ENCODE measurements around the gene DPH5. TPM values are rescaled to one million over a fixed set of nuclear protein-coding genes. Genes with fewer than 3 reads are reported as not detected.

DPH5 gene
- polyA plus RNA-seq, 1 of the 3 experiments (the other 2 are of a cell fraction), result 36.6 TPM

DNA sequence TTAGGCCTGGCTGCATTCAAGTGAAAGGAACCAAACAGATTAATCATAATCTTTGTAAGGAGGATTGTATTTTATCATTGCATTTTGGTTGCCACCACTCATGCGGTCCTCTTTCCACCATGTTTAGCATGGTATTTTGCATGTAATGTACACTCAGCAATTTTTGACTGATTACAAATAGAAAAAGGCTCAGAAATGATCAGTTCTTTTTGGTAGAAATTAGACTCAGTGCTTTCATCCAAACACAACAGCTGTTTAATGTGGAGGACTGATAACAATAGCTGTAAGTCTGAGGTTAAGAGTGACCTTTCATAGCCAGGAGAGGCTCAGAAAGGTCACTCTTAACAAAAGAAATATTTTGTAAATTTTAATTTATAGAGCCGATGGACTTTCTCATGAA lies 25.3 kb upstream of the DPH5 start:
- Histone ChIP-seq H3K9me2 (no peaks in the 10 kb centered on the region), H3K79me2 (ENCODE audit: insufficient read depth) (no peaks in the 10 kb centered on the region), H3K9ac (no peak overlapping the region), H3F3A (replicated peaks; ENCODE audit: insufficient read depth) (no peaks in the 10 kb centered on the region), H4K20me1 (ENCODE audit: insufficient read depth) (no peaks in the 10 kb centered on the region), H3K9me3 (no peaks in the 10 kb centered on the region), H3K36me3 (replicated peaks in 1 of 2; ENCODE audit: control insufficient read depth in 1 of 2, insufficient read depth in 2 of 2, low read length in 1 of 2) (peaks cover 0 to 4% of the 10 kb centered on the region in 2 experiments), H3K27me3 (ENCODE audit: insufficient read depth) (no peaks in the 10 kb centered on the region), H2AFZ (ENCODE audit: low read depth) (no peak overlapping the region), H3K4me1 (ENCODE audit: control insufficient read depth in 1 of 2, insufficient read depth in 2 of 2, low read depth in 1 of 2, low read length in 1 of 2) (no peaks in the 10 kb centered on the region), H3K27ac (ENCODE audit: low read depth in 2 of 2, low read length in 1 of 2) (no peak overlapping the region), H3K4me2 (no peak overlapping the region), H3K4me3 (ENCODE audit: low read depth in 2 of 2, low read length in 1 of 2) (no peak overlapping the region)
- ChIA-PET CTCF (interaction anchor here (0.6 kb wide), 1 partner anchor 188 kb away, joined by 3 read pairs; no protein-coding TSS in a partner anchor), POLR2A (no interaction called here)
- 92% methylated on average over 2 of the region's 2 CpGs for WGBS (ENCODE audit: low lambda C conversion rate)
- TF ChIP-seq GABPA (IDR thresholded peaks at IDR 0.05; ENCODE audit: low read depth), result no peak
- no peak for TF ChIP-seq NRF1 (IDR thresholded peaks at IDR 0.05; ENCODE audit: low read depth, low read length)
- no peak for TF ChIP-seq RAD21 (IDR thresholded peaks at IDR 0.05; ENCODE audit: low read length)
- no peak for TF ChIP-seq USF1 (IDR thresholded peaks at IDR 0.05; ENCODE audit: borderline replicate concordance, low read depth)
- TF ChIP-seq MEF2A (IDR thresholded peaks at IDR 0.05; ENCODE audit: borderline replicate concordance, low read depth), result no peak
- no peak for TF ChIP-seq YY1 (IDR thresholded peaks at IDR 0.05; ENCODE audit: low read depth)
- TF ChIP-seq MAX (IDR thresholded peaks at IDR 0.05; ENCODE audit: low read depth), result no peak
- TF ChIP-seq RXRA (IDR thresholded peaks at IDR 0.05; ENCODE audit: borderline replicate concordance, low read depth), result no peak
- no peak for DNase-seq

- H3K4me2 ChIP-seq, result no peak overlapping the region
- no peak overlapping the region for H3K9ac ChIP-seq
- H3K4me1 ChIP-seq (ENCODE audit: control insufficient read depth in 1 of 2, insufficient read depth in 2 of 2, low read depth in 1 of 2, low read length in 1 of 2), result no peaks in the 10 kb centered on the region
- no peaks in the 10 kb centered on the region for H4K20me1 ChIP-seq (ENCODE audit: insufficient read depth)
- H3K9me2 ChIP-seq, result no peaks in the 10 kb centered on the region
- peaks cover 5% of the 10 kb centered on the region for H3F3A ChIP-seq (replicated peaks; ENCODE audit: insufficient read depth)
- TF ChIP-seq GABPA (IDR thresholded peaks at IDR 0.05; ENCODE audit: low read depth), result no peak
- TF ChIP-seq, protein P1, sequence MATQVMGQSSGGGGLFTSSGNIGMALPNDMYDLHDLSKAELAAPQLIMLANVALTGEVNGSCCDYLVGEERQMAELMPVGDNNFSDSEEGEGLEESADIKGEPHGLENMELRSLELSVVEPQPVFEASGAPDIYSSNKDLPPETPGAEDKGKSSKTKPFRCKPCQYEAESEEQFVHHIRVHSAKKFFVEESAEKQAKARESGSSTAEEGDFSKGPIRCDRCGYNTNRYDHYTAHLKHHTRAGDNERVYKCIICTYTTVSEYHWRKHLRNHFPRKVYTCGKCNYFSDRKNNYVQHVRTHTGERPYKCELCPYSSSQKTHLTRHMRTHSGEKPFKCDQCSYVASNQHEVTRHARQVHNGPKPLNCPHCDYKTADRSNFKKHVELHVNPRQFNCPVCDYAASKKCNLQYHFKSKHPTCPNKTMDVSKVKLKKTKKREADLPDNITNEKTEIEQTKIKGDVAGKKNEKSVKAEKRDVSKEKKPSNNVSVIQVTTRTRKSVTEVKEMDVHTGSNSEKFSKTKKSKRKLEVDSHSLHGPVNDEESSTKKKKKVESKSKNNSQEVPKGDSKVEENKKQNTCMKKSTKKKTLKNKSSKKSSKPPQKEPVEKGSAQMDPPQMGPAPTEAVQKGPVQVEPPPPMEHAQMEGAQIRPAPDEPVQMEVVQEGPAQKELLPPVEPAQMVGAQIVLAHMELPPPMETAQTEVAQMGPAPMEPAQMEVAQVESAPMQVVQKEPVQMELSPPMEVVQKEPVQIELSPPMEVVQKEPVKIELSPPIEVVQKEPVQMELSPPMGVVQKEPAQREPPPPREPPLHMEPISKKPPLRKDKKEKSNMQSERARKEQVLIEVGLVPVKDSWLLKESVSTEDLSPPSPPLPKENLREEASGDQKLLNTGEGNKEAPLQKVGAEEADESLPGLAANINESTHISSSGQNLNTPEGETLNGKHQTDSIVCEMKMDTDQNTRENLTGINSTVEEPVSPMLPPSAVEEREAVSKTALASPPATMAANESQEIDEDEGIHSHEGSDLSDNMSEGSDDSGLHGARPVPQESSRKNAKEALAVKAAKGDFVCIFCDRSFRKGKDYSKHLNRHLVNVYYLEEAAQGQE (IDR thresholded peaks at IDR 0.05; ENCODE audit: low read depth, low read length), result no peak
- no peak for TF ChIP-seq IRF3 (IDR thresholded peaks at IDR 0.05; ENCODE audit: low read depth, low read length)
- TF ChIP-seq GATA2 (CRISPR knock-in tag; IDR thresholded peaks at IDR 0.05), result no peak
- no peak for TF ChIP-seq TEAD4 (IDR thresholded peaks at IDR 0.05; ENCODE audit: borderline replicate concordance, insufficient read depth)
- TF ChIP-seq NRF1 (IDR thresholded peaks at IDR 0.05; ENCODE audit: low read depth, low read length), result no peak
- no peak for TF ChIP-seq SIN3A (IDR thresholded peaks at IDR 0.05; ENCODE audit: borderline replicate concordance, low read depth, low read length)
- no peak for TF ChIP-seq MAX (IDR thresholded peaks at IDR 0.05; ENCODE audit: low read depth)
- no peak for TF ChIP-seq USF1 (IDR thresholded peaks at IDR 0.05; ENCODE audit: borderline replicate concordance, low read depth)
- TF ChIP-seq JUND (IDR thresholded peaks at IDR 0.05), result no peak
- no peak for TF ChIP-seq FOXM1 (IDR thresholded peaks at IDR 0.05; ENCODE audit: low read depth)
- H3K9me3 ChIP-seq, result 0 out of 2 replicates have a peak, but pooled peaks cover 5% of the 10 kb centered on the region
- no peak overlapping the region for H3K27ac ChIP-seq (ENCODE audit: low read depth in 2 of 2, low read length in 1 of 2)
- no peak overlapping the region for H3K4me3 ChIP-seq (ENCODE audit: low read depth in 2 of 2, low read length in 1 of 2)
- H2AFZ ChIP-seq (ENCODE audit: low read depth), result no peak overlapping the region
- peaks cover 0 to 8% of the 10 kb centered on the region in 2 experiments for H3K36me3 ChIP-seq (replicated peaks in 1 of 2; ENCODE audit: control insufficient read depth in 1 of 2, insufficient read depth in 2 of 2, low read length in 1 of 2)
- no peaks in the 10 kb centered on the region for H3K27me3 ChIP-seq (ENCODE audit: insufficient read depth)
- CTCF ChIA-PET, result interaction anchor here (1.5 kb wide), 1 partner anchor 244 kb away, joined by 5 read pairs; no protein-coding TSS in a partner anchor
- DNase-seq, result no peak
- no peaks in the 10 kb centered on the region for H3K79me2 ChIP-seq (ENCODE audit: insufficient read depth)
- POLR2A ChIA-PET, result no interaction called here
Measured at GRCh38 chr1:101044749-101045148, 19.2 kb upstream of the DPH5 start.

Measured in SK-N-SH (cell line).